HL-60 (cell line): ENCODE data around the gene ACACB.

ENCODE experiments used
- DNase-seq, 2 experiments: peaks; one replicate each; pipeline ENCODE4 v3.0.0-alpha.2; 2010 to 2020; ENCODE audit warnings: low read depth in 1 of 2, low spot score in 1 of 2
- H3K27ac ChIP-seq: fragments of 250-450 bp; sonication (Bioruptor Pico); replicated peaks from 2 replicates; pipeline ENCODE4 v1.5.1; 2020; ENCODE audit warnings: mild to moderate bottlenecking, moderate library complexity
- H3K27me3 ChIP-seq: fragments of 250-450 bp; sonication (Bioruptor Pico); 2 replicates; pipeline ENCODE4 v1.5.1; 2021; ENCODE audit warnings: mild to moderate bottlenecking, moderate library complexity; ENCODE audit not compliant: insufficient read depth, poor library complexity, severe bottlenecking
- H3K4me3 ChIP-seq: replicated peaks from 2 replicates; pipeline ENCODE4 v1.5.1; 2011; ENCODE audit warnings: mild to moderate bottlenecking, control low read depth, low read length; ENCODE audit not compliant: insufficient read depth
- GABPA ChIP-seq: IDR thresholded peaks from 2 replicates; pipeline ENCODE4 v1.6.1; 2012; ENCODE audit warnings: low read depth
- POLR2AphosphoS5 ChIP-seq: IDR thresholded peaks from 2 replicates; pipeline ENCODE4 v1.6.1; 2012; ENCODE audit warnings: low read depth
- REST ChIP-seq: IDR thresholded peaks from 2 replicates; pipeline ENCODE4 v1.6.1; 2012; ENCODE audit warnings: low read depth; ENCODE audit not compliant: insufficient replicate concordance
- SPI1 ChIP-seq: IDR thresholded peaks from 2 replicates; pipeline ENCODE4 v1.6.1; 2012; ENCODE audit warnings: low read depth, mild to moderate bottlenecking, borderline replicate concordance
- TF ChIP-seq, protein P1 (sequence below): IDR thresholded peaks from one replicate; pipeline ENCODE4 v1.5.1; 2011; ENCODE audit warnings: low read length, control low read depth, inconsistent platforms; ENCODE audit not compliant: insufficient read depth

The ACACB gene

GRCh38 chr12:109277255-109277898 lies 161.0 kb downstream of the ACACB start:
- Histone ChIP-seq H3K4me3 (no peak overlapping the region), H3K27ac (no peak overlapping the region)
- TF ChIP-seq REST = no peak
- no peak for TF ChIP-seq GABPA
- TF ChIP-seq POLR2AphosphoS5 = no peak
- TF ChIP-seq, protein P1, sequence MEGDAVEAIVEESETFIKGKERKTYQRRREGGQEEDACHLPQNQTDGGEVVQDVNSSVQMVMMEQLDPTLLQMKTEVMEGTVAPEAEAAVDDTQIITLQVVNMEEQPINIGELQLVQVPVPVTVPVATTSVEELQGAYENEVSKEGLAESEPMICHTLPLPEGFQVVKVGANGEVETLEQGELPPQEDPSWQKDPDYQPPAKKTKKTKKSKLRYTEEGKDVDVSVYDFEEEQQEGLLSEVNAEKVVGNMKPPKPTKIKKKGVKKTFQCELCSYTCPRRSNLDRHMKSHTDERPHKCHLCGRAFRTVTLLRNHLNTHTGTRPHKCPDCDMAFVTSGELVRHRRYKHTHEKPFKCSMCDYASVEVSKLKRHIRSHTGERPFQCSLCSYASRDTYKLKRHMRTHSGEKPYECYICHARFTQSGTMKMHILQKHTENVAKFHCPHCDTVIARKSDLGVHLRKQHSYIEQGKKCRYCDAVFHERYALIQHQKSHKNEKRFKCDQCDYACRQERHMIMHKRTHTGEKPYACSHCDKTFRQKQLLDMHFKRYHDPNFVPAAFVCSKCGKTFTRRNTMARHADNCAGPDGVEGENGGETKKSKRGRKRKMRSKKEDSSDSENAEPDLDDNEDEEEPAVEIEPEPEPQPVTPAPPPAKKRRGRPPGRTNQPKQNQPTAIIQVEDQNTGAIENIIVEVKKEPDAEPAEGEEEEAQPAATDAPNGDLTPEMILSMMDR = no peak
- TF ChIP-seq SPI1 = no peak

GRCh38 chr12:109277899-109278762 lies 161.7 kb downstream of the ACACB start:
- TF ChIP-seq REST = no peak
- no peak for TF ChIP-seq POLR2AphosphoS5
- TF ChIP-seq, protein P1 = no peak
- TF ChIP-seq GABPA = no peak
- no peak for TF ChIP-seq SPI1
- no peak overlapping the region for H3K4me3 ChIP-seq
- no peak overlapping the region for H3K27ac ChIP-seq
- H3K27me3 ChIP-seq = no peaks in the 10 kb centered on the region
- DNase-seq = peak; percentile 24 to 40

More at GRCh38 chr12:109277255-109277898, 161.0 kb downstream of the ACACB start:
- no peak for DNase-seq
- no peaks in the 10 kb centered on the region for H3K27me3 ChIP-seq

GRCh38 chr12:109278912-109279311 lies 162.5 kb downstream of the ACACB start:
- Histone ChIP-seq H3K27me3 (no peaks in the 10 kb centered on the region), H3K4me3 (no peak overlapping the region), H3K27ac (no peak overlapping the region)
- TF ChIP-seq POLR2AphosphoS5 (no peak), GABPA (no peak), REST (no peak), SPI1 (no peak)
- TF ChIP-seq, protein P1 = no peak
- no peak for DNase-seq
